Activated T-helper 1 cell treated with anti-CD3 and anti-CD28 coated beads, Interleukin-2, amount 50 U/mL, for 16 hours (primary cell): ENCODE data around the gene CYBC1.
A peak's percentile ranks its signal among the peaks of the same experiment; 100 is the strongest.

Experiments used
- DNase-seq, 2 donors: peaks; one replicate each; pipeline ENCODE4 v3.0.0-alpha.2; 2020; ENCODE audit warnings: low read depth in 1 of 2, low spot score in 1 of 2

The CYBC1 gene

GRCh38 chr17:82450357-82451106 lies at the start of gene CYBC1:
CYBC1 (minus strand) TSS chr17:82450752; CDS start chr17:82449254, 1,498 bp downstream.
- peak; percentile 91 to 93 for DNase-seq

- DNase-seq, result peak in 1 of 2 donors; percentile 20
These were observed 47.2 kb upstream of the CYBC1 start for GRCh38 chr17:82497483-82498405.

- DNase-seq, result peak; percentile 70 to 85
These were observed 46.2 kb upstream of the CYBC1 start for GRCh38 chr17:82496529-82497434.

- DNase-seq, result no peak
These were observed 45.4 kb upstream of the CYBC1 start for GRCh38 chr17:82495844-82496528.

- peak; percentile 72 to 85 for DNase-seq
These were observed 43.9 kb upstream of the CYBC1 start for GRCh38 chr17:82494236-82495055.

GRCh38 chr17:82493226-82493781 lies 42.8 kb upstream of the CYBC1 start:
- no peak for DNase-seq

- no peak for DNase-seq
These were observed 42.2 kb upstream of the CYBC1 start for GRCh38 chr17:82492643-82493225.

GRCh38 chr17:82491533-82491932 lies 41.0 kb upstream of the CYBC1 start:
- DNase-seq, result no peak

- DNase-seq, result no peak
These were observed 40.6 kb upstream of the CYBC1 start for GRCh38 chr17:82491196-82491530.

GRCh38 chr17:82490512-82491195 lies 40.1 kb upstream of the CYBC1 start:
- no peak for DNase-seq

GRCh38 chr17:82489851-82490511 lies 39.4 kb upstream of the CYBC1 start:
- no peak for DNase-seq

GRCh38 chr17:82489117-82489516 lies 38.6 kb upstream of the CYBC1 start:
- DNase-seq, result no peak

GRCh38 chr17:82487910-82488309 lies 37.4 kb upstream of the CYBC1 start:
- no peak for DNase-seq

GRCh38 chr17:82486231-82487094 lies 35.9 kb upstream of the CYBC1 start:
- no peak for DNase-seq

GRCh38 chr17:82483836-82484235 lies 33.3 kb upstream of the CYBC1 start:
- DNase-seq, result no peak

GRCh38 chr17:82483204-82483660 lies 32.7 kb upstream of the CYBC1 start:
- no peak for DNase-seq

- DNase-seq, result no peak
These were observed 29.8 kb upstream of the CYBC1 start for GRCh38 chr17:82480318-82480717.
